Measurements from ENCODE around the gene FNDC3B. TPM values are rescaled to one million over a fixed set of nuclear protein-coding genes. Genes with fewer than 3 reads are reported as not detected.
A peak's percentile ranks its signal among the peaks of the same experiment; 100 is the strongest.
"Not testable (repeated sequence)": the region's sequence is repeated elsewhere in the genome, so short reads cannot be mapped to it uniquely, and the experiment has no call there.

Gene FNDC3B
- total RNA-seq, 1 donor from 2014 or later: 169 TPM

DNA sequence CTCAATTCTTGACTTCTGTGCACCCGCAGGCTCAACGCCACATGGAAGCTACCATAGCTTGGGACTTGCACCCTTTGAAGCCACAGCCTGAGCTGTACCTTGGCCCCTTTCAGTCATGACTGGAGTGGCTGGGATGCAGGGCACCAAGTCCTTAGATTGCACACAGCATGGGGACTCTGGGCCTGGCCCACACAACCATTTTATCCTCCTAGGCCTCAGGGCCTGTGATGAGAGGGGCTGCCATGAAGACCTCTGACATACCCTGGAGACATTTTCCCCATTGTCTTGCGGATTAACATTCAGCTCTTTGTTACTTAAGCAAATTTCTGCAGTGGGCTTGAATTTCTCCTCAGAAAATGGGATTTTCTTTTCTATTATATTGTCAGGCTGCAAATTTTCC lies 203.1 kb downstream of the FNDC3B start:
- DNase-seq: not testable (repeated sequence)

DNA sequence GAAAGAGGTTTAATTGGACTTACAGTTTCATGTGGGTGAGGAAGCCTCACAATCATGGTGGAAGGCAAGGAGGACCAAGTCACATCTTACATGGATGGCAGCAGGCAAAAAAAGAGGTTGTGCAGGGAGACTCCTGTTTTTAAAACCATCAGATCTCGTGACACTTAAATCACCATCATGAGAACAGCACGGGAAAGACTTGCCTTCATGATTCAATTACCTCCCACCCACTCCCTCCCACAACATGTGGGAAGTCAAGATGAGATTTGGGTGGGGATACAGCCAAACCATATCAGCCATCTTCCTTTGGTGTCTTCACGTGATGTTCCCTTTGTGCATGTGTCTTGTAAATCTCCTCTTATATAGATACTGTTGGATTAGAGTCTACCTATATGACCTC lies 204.0 kb downstream of the FNDC3B start:
- not testable (repeated sequence) for DNase-seq

DNA sequence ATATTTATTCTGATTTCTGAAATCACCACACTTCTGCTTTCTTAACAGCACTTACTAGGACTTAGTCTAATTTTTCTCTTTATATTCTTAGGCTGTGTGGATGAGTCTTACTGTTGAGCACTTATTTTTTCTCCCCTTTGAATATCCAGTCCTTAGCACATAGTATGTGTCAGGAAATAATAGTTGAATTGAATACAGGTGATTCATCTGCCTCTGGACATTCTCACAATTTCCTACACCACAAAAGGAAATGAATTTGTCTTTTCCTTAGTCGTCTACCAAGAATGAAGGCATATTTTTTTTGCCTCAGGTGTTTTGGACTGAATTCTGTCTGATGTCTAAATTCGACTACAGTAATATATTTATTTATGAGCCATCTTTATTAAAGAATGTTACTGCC lies 204.6 kb downstream of the FNDC3B start:
- DNase-seq: no peak

DNA sequence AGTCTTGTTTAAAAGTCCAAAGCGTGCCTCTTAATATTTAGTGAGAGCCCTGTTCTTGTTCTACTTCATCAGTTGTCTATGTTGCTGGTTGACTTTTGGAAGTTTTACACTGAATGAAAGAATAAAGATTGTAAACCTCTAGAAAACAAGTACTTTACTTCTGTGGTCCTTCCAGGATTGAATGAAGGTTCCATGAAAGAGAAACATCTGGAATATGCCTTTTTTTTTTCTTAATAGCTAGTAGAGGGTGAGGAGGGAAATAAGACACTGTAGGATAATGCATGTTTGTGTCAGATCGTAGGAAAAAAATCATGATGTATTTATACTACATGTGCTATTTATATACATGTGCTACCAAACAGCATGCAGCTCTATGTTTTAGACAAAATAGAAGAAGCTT lies 205.9 kb downstream of the FNDC3B start:
- no peak for DNase-seq

DNA sequence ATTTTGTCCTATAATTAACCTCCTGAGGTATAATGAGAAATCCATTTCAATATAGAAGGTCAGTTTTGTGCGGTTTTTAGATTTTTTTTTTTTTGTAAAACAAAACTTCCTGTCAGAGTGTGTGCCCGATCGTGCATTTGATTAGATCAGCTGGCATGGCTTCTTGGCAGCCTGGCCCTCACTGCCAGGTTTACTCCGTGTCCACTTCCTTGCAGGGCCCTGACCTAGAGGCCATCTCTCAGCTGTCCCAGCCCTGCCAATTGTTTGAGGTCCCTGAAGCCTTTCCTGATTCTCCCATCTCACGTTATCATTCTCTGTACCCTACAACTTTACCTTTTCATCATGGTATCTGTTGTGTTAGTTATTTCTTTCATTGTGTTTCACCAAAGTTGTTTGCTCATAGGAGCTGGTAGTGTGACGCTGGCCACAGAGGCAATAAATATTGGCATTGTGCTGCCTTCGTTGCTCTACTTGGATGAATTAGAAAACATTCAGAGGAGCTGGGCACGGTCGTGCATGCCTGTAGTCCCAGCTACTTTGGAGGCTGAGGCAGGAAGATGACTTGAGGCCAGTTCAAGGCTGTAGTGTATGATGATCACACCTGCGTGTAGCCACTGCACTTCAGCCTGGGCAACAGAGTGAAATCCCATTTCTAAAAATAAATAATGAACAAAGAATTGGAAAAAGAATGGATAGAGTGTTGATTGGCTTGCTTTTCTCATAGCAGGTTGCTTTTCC lies 206.9 kb downstream of the FNDC3B start:
- DNase-seq: no peak

DNA sequence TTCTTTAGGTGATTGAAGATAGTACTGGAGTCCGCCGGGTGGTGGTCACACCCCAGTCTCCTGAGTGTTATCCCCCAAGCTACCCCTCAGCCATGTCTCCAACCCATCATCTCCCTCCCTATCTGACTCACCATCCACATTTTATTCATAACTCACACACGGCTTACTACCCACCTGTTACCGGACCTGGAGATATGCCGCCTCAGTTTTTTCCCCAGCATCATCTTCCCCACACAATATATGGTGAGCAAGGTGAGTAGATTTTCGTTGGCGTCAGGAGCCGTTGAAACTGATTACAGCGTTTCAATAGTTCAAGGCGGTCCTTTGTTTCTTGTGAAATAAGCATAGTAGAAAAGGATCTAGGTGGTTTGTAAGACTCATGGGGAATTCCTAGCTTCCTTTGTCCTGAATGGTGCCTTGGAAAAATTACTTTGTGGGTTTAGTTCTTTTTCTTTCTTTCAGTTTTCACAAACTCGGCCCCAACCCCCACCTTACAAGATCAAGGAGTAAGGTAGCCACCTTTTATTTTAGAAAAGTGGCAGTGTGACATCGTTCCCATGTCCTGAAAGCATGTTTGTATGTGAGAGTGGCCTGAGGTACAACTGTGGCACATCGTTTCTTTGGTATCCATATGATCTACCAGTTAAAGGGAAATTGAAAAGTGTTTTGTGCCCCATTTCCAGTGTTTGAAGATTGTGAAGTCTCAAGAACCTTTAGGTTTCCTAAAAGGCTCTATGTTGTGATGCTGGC lies 208.3 kb downstream of the FNDC3B start:
- DNase-seq: no peak

DNA sequence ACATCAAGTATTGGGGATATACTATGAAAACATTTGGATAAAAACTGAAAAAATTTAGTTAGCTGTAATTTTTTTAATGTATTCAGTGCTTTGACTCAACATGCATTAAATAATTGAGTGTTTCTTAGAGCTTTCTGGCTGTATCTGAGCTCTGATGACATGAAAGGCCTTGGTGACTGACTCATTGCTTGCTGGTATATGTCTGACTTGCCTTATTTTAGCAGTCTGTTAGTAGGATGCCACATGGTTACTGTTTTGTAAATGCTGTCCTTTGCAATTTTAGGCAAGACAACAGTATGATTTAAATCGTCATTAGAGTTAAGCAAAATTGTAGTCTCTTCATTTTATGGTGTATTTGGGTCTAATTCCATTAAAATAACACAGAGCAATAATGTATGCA lies 209.7 kb downstream of the FNDC3B start:
- DNase-seq: no peak

DNA sequence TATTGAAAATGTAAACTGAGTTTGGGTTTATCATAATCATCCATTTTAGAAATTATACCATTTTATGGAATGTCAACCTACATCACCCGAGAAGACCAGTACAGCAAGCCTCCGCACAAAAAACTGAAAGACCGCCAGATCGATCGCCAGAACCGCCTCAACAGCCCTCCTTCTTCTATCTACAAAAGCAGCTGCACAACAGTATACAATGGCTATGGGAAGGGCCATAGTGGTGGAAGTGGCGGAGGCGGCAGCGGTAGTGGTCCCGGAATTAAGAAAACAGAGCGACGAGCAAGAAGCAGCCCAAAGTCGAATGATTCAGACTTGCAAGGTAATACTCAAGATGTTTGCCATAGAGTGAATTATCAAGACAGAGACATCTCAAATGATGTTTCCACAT lies 211.8 kb downstream of the FNDC3B start:
- DNase-seq: no peak

DNA sequence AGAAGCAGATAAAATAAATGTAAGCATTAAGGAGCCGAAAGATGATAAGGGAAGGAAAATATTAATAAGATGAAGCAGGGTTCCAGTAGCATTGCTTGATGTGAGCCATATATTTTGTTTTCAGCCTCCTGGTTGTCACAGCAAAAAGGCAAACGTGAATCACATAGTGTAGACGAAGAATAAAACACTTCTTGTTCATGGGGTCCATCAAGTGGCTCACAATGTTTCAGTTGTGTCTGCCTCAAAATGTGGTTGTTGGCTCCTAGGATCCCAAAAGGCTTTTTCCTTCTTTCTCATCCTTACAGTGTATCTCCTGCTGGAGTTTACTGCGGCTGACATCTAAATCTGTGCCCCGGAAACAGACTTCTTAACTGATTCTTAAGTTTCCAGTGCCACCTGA lies 213.8 kb downstream of the FNDC3B start:
- no peak for DNase-seq

DNA sequence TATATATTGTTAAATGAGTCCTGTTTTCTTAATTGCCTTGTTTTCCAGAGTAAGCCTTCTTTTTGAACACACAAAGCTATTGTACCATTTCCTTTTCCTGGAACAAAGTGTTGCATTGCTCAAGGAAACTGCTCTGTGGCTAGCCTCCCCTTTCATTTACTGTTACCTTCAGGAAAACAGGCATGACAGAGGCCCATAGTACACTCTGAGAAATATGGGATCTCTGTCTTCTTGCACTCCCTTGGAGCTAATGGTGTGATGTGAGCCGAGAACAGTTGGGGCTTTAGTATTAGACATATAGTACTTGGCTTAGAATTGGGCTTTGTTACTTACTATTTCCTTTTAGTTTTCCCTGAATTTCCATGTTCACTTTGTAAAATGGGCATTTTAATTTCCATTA lies 215.2 kb downstream of the FNDC3B start:
- no peak for DNase-seq

DNA sequence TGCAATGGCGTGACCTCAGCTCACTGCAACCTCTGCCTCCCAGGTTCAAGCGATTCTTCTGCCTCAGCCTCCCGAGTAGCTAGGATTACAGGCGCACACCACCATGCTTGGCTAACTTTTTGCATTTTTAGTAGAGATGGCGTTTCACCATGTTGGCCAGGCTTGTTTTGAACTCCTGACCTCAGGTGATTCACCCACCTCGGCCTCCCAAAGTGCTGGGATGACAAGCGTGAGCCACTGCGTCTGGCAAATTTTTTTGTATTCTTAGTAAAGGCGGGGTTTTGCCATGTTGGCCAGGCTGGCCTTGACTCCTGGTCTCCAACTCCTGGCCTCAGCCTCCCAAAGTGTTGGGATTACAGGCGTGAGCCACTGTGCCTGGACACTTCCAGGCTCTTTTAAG lies 215.9 kb downstream of the FNDC3B start:
- DNase-seq: not testable (repeated sequence)

DNA sequence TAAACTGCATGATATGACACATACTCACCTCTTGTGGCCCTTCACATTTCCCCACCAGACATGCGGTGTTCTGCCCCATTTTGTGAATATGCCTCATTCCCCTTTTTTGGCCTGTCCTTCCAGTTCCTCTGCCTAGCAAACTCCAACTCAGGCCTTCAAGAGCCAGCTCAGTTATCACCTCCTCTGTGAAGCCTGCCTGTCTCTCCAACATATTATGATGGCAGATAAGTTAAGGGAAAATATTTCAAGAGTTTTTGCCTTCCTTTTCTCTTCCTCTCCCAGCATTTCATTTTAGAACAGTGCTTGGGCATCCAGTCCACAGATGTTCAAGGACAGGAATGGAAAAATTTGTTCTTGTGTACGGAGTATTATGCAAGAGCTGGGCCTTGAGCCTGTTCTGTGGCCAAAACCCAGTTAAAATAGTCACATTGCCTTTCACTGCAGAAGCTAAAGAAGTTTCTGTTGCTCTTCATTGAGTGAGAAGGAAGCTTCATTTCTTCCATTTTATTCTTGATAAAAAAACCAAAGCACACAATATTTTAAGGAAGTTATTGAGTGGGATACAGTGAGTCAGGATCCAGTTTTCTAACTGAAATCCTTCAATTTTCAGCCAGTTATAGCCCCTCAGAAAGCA lies 216.8 kb downstream of the FNDC3B start:
- no peak for DNase-seq

DNA sequence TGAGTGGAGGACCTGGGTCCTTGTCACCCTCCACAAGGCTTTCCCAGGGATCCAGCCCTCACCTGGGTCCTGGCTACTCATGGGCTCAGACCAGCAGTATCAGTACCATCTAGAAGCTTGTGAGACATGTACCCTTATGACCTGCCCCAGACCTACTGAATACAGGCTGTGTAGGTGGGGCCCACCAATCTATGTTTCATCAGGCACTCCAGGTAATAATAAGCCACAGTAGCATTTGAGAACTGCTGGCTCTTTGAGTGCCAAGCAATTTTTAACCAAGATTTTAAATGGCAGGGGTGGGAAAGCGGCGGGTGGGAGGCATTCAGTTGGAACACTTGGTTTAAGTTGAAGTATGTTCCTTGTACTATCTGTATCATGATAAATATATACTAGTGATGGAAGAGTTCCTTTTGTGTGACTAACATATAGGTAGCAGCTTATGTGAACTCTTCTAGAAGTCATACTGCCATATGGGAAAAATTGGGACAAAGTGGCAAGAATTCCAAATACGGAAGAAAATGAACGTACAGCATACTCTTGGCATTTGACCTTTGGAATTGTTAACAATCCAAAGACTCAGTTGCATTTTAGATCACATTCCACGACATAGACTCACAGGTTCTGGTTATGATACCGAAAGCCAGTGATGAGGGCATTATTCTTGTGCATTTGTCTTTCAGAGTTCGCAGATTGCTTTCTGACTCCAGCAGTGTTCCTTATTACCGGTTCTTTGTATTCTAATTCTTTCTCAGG lies 218.4 kb downstream of the FNDC3B start:
- DNase-seq: no peak

DNA sequence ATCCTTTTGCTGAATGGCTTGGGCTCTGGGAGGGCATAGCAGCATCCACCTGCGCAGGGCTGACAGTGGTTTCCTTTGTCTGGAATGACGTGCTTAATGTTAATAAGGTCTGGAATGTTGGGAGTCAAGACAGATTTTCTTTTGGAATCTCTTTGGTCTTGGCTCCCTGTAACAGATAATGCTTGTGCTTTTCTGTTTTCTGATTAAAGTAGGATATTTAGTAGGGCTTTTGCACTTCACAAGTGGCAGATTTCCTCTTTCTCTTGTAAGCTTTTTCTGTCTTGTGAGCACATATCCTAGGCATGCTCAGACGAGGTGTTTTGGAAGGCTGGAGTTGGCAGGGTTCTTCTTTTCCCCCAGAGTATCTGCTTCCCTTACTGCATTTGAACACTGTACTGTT lies 219.2 kb downstream of the FNDC3B start:
- DNase-seq: peak; percentile 84

DNA sequence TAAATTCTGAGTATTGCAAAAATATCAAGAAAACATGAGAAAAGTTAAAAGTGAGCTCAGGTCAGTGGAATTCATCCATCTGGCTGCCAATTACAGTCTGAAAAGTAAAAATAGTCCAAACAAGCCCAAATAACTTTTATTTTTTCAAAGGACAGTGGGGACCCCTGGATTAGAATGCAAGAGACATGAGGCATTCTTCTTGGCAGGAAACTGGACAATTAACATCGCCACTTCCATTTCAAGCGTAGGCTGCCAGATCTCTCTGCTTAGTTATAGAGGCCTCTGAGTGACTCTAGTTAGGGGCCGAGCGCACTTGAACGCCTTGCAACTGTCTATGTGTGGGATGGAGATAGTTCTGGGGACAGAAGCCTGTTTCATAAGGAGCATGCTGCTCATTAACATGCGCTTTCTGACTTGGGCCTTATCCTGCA lies 219.7 kb downstream of the FNDC3B start:
- peak; percentile 84 for DNase-seq

DNA sequence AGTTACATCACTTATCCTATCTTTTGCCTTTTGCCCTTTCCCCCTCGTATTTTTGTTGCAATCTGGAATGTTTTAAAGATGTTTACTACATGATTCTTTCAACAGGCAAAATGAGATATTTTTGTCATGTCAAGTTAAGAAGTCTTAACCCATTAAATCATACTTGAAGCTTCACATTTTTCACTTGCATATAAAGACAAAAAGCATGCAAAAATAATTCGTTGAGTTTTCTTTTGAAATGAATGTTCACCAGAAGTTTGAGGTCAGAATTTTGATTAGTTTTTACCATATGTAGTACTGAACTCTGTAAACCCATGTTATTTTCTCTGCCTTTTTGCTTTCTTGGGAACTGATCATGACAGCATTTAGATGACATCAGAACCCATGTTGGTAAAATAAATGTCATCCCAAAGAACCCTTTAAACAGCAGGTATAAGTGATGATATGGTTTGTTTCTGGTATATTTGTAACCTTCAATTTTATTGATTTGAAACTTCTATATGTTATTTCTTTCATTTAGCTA lies 220.4 kb downstream of the FNDC3B start:
- peak; percentile 45 for DNase-seq

DNA sequence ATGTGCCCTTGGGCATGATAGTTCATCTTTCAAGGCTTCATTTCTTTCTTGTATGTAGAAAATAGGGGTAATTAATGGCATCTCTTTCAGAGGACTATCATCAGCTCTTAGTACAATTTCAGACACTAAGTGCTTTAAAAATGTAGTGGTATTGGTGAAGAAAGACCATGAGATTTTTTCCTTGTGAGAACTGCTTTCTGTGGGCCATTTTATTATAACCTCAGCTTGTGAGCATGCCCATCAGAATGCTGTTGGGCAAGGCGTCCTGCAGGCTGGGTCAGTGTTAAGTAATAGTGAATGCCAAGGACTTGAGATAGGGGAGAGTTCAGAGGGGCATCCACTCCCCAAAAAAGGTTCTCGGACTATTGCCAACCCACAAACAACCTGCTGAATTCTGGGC lies 221.0 kb downstream of the FNDC3B start:
- DNase-seq: no peak

DNA sequence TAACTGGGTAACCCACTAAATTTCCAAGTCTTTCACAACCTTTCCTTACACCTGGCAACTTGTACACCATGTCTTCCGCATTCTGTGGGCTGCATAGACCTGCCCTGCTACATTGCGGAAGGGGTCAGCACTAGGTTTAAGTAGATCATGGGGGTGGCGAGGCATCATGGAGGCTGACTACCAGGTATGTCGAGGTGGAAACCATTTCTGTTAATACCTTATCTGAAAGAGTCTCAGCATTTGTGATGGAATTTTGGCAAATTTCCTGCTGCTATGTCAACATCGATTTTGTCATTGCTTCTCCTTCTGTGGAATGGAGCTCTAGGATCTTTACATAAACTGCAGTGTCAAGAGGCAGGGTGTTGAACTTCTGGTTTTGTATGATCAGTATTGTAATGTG lies 221.7 kb downstream of the FNDC3B start:
- DNase-seq: no peak

DNA sequence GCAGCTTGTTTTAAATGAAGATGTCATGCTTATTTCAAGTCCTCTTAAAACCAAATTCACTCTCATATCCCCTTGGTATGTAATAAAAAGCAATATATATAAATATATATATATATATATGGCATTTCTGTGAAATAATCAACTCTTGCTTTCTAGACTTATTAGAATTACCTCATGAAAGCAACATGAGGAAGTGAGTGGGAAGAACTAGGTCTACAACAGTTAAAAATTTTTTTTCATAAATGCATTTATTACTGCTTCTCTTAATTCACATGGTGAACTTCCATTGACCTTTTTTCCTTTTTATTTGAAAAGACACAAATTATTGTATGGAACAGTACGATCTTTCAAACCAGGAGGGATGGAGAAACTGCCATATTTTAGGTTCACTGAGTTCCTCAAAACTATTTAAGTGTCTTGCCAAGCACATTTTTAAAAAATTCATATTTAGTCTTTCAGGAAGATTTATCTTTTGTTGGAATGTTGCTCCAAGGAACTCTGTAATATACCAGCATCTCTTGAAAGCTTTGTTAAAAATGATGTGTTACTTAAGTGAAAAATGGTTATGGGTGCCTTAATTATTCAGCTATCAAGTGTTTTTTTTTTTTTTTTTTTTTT lies 223.7 kb downstream of the FNDC3B start:
- DNase-seq: no peak

DNA sequence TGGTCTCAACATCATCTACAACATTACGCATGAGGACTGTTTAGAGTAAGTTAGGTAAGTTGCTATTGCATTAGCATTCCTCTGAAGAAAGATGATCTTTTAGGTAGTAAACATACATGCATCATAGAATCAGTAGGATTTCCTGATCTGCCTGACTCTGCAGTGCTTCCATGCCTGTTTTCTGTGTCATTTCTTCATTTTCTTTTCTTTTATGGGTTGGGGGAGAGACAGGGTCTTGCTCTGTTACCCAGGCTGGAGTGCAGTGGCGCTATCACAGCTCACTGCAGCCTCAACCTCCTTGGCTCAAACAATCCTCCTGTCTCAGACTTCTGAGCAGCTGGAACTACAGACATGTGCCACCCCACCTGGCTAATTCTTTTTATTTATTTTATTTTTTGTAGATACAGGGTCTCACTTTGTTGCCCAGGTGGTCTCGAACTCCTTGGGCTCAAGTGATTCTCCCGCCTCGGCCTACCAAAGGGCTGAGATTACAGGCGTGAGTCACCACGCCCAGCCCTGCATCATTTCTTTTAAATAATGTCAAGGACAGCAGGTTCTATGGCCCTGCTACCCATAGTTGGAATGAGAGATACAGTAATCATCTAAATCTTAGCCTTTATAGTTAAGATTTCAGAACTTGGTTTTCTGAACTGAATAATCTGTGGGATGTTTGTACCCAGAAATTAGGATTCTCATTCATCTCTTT lies 224.6 kb downstream of the FNDC3B start:
- DNase-seq: no peak

DNA sequence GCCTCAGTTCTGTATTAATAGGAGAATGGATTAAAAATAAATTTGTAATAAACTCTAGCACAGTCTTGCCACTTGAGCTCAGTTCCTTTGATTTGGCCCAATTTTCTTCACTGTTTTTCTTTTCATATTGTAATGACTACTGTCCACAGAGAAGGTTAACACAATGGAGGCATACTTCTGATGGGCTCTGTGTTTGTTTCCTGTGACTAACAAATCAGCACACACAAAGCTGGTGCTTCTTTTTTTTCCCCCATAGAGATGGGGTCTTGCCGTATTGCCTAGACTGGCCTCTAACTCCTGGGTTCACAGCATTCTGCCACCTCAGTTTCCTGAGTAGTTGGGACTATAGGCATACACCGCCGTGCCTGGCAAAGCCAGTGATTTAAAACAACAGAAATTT lies 226.7 kb downstream of the FNDC3B start:
- no peak for DNase-seq

Data from skin of body (tissue), 2 donors.